Iris pigment epithelial cell (primary cell): Measurements from ENCODE around the gene INPP4A.
A peak's percentile ranks its signal among the peaks of the same experiment; 100 is the strongest.
"Not testable (repeated sequence)": the region's sequence is repeated elsewhere in the genome, so short reads cannot be mapped to it uniquely, and the experiment has no call there.

Experiments
- DNase-seq: peaks from one replicate; pipeline ENCODE4 v3.0.0-alpha.2; 2011; ENCODE audit warnings: low read depth

Gene INPP4A

DNA sequence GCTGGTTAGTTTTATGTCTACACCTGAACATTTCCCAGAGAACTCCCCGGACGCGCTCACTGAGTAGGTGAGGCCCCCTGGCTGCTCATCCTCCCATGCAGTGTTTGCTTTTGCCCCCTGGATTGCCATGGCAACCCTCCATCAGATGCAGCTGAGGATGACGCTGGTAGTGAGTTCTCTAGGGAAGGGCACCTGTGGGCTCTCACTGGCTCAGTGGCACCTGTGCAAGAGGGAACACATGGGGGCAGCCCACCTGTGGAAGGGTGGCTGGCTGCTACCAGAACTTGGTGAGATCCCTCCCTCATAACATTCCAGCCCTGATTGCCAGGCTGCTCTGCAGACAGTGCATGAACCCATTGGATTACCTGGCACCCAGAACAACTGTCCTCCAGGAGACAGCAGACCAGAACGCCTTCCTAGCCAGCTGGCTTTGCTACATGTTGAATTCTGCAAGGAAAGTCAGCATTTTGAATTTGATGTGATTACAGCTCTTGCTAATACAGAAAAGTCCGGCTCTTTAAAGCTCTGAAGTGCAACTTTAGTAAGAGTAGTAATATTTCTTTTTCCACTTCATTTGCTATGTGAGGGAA lies 142.0 kb downstream of the INPP4A start:
- DNase-seq = no peak

DNA sequence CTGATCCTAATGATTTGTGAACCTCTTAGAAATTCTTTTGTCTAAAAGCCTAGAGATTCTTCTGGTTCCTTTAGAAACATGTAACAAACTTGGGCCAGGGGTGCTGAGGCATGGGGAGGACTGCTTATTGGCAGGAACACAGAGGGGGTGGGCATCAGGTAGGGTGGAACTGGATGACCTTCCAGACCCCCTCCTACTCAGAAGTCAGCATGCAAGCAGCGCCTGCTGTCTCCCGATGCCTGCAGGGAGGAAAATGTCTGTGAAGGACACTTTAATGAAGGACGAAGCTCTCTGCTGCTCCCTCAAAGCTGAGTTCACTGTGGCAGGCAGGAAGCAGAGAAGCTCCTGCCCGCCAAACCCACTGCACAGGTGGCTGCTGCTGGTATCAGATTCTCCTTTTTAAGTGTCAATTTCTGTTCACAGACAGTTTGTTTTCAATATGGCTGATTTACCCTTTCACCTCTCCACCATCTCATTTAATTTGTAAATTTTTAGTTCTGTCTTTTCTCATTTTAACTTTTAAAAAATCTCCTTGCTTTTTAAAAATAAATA lies 144.3 kb downstream of the INPP4A start:
- no peak for DNase-seq

- DNase-seq = no peak
Measured at GRCh38 chr2:98589489-98589888, 144.8 kb downstream of the INPP4A start.

DNA sequence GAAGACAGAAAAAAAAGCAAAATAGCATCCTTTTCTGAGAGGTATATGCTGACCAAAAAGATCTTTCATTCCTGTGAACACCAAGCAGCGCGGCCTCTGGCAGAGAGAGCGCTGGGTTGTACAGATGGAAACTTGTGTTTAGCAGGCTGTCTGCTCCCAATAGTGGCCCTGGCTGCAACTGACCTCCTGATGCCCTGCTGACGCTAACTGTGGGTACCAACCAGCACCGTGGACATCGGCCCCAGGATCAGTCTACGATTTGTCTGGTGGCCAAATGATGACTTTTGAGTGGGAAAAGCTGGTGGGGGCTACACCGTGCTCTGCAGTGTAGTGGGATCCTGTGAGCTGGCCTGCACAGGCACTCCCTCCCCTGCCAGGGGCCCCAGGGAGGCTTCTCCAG lies 147.9 kb downstream of the INPP4A start:
- DNase-seq = no peak

- not testable (repeated sequence) for DNase-seq
Measured at GRCh38 chr2:98594665-98595064, 150.0 kb downstream of the INPP4A start.

- DNase-seq = peak; percentile 75
Measured at GRCh38 chr2:98598781-98599428, 154.2 kb downstream of the INPP4A start.

DNA sequence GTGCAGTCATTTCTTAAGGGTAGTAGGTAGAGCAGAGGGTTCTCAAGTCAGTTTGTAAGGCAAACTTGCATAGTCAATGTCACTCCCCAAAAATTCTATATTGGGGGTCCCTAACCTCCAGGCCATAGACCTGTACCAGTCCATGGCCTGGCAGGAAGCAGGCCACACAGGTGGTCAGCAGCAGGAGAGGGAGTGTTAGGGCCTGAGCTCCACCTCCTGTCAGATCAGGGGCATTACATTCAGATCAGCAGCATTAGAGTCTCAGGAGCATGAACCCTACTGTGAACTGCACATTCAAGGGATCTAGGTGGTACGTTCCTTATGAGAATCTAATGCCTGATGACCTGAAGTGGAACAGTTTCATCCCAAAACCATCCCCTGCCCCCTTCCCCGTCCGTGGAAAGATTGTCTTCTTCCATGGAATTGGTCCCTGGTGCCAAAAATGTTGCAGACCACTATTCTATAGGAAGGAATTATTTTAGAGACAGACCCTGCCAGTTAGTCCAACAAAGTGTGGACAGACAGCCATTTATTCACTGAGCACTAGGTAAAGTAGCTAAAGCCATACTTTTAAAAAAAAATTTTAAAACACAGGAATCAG lies 157.0 kb downstream of the INPP4A start:
- DNase-seq = peak; percentile 55

GRCh38 chr2:98604547-98604946 lies 159.9 kb downstream of the INPP4A start:
- no peak for DNase-seq

DNA sequence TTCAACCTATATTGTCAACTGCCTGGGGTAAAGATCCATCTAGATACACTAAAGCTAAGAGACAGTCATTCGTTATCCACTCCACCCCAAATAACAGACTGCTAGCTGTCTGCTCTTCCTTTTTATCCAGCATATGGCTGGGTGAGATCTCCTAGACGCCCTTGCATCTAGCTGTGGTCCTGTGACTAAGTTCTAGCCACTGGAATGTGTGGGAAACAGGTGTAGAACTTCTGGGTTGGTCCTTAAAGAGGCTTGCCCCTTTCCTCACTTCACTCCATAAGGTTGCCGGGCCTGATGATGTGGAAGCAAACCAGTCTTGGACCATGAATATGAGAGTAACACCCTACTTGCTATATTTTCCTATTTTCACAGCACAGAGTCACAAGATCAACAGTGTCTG lies 160.4 kb downstream of the INPP4A start:
- no peak for DNase-seq

DNA sequence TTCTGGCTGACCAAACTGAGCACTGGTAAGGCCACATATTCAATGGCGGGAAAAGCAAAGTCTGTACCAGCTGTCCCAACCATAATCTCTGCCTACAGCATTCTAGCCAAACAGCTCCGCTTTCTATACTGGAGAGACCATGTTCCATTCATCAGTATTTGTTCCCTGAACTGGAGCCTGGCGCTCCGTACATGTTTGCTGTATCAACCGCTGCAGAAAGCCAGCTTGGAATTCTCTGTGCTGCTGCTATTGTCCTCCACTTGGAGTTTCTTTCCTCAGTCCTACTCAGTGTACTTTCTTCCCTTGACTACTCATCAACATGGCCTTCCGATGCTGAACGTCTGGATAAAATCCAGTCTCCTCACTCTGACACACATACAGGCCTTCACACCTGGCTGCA lies 161.8 kb downstream of the INPP4A start:
- no peak for DNase-seq

DNA sequence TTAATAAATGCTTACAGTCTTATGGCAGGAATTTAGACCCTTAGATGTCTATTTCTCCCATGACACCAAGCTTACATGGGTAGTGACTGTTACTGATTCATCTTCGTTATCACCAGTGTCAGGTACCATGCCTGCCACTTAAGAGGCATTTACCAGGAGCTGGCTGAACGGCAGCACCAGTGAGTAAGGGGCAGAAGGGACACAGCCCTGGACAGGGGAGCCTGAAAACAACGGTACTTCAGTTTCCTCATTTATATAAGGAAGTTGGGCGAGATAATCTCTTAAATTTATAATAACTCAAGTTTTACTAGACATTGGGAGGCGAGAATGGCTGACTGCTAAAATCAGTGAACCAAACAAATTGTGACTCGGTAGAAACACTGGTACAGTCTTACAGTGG lies 162.4 kb downstream of the INPP4A start:
- no peak for DNase-seq

GRCh38 chr2:98607741-98608115 lies 163.1 kb downstream of the INPP4A start:
- peak; percentile 20 for DNase-seq

DNA sequence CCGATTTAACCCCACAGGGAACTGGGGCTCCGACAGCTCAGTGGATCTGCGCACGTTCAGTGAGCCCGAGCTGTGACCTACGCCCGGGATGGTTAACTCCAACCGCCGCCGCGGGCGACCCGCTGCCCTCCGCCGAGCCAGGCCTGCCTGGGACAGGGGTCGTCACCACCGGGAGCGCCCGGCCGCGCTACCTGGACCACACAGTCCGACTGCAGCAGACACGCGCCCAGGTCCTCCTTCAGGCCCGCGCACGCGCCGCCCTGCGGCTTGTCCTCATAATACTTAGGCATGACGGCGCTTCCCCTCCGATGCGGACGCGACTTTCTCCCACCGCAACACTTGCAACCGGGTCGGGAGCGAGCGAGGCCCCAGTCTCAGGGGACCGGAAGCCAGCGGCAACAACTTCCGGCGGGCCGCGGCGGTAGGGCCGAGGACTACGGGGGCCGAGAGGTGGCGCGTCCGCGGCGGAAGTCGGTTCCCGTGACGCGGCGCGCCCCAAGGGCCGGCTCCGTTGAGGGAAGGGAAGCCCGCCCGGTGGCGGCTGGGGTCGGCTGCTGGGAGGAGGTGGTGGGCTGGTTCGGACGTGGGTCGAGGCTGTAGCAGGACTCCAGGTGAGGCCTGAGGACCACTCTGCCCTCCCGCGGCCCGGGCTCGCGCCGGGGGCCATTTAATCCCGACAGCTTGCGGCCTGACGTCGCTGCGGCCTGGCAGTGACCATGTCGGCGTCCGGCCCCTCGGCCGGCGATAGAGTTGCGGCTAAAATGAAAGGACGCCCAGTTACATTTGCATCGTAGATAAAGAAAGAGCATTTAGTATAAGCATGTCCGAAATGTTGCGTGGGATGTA lies 163.7 kb downstream of the INPP4A start, which contains the start of the genes COA5 and UNC50:
COA5 (minus strand) TSS at position 397 of the 846 bp plus-strand sequence; CDS start at position 290, 107 bp downstream.
UNC50 (plus strand) TSS at position 474 of the 846 bp plus-strand sequence. CDS start 1,171 bp downstream, outside the sequence.
- peak; percentile 92 for DNase-seq

DNA sequence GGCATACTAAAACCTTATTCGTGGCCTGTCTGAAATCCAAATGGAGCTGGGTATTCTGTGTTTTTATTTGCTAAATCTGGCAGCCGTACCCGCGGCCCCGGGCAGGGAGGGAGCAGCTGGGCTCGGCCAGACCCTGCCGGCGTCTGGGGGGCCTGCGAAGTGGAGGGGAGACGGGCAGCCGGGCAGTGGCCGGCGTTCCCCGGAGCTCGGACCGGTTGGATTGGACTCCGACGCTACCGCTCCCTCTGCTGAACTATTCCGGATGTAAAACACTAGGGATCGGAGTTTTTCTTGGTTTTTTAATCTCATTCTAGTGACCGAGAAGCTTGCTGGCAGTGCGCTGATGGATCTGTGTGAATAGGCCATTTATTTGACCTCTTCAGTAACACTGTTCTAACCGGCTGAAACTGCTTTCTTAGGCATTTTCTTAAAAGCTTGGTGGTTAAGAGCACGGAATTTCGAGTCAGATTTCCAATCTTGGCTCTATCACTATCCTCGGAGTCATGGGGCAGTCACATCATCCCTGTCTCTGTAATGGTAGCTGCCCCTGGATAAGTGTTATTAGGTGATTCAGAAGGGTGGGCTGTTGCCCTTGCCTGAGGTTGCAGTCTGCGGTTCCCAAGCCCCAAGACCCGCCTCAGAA lies 164.4 kb downstream of the INPP4A start:
- peak; percentile 67 for DNase-seq

DNA sequence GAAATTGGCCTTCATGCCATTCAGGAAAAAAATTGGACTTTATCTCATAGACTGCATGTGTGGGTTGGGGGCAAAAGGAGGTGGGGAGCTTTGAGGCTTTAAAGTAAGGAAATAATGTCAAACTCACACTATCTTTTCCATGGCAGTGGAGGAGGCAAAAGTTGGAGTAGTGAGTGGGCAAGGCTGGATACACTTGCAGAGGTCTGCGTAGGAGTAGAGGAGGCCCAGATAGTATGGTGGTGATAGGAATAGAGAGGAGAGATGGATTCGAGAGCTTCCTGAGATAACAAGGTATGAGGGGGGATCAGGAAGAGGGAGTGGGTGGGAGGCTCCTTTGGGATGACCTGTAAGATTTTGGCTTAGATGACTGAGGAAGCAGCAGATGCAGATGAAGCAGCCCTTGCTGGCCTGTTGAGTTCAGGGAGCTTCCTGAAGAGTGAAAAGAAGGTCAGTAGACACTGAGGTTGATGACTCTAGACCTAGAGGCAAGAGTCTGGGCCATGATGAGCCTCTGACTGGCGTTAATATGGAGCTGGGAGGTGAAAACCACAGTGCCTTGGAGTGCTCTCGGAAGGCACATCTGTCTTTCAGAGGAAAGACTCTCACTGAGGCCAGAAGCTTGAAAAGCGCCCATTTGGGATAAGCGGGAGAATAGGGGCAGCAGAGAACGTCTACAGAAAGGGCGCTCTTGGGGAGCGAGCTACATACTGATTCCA lies 169.5 kb downstream of the INPP4A start:
- DNase-seq = no peak

- no peak for DNase-seq
Measured at GRCh38 chr2:98615481-98615880, 170.8 kb downstream of the INPP4A start.

DNA sequence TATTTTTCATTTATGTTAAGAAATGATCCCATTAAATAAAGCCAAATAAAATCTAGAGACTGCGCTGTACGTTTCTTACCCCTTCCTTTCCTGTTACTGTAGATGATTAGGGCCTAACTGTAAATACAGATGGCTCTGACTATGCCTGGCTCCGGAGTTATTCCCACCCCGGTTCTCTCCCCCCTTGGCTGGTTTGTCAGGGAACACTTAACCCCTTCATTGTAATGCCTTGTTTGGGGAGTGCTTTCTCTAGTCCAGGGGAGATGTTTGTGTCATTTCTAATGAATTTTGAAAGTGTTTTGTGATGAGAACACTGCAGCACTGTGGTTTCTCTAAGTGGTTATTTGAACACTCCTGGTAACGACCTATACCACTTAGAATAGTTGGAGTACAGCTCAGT lies 172.5 kb downstream of the INPP4A start:
- no peak for DNase-seq

GRCh38 chr2:98623657-98624056 lies 179.0 kb downstream of the INPP4A start:
- peak; percentile 69 for DNase-seq

DNA sequence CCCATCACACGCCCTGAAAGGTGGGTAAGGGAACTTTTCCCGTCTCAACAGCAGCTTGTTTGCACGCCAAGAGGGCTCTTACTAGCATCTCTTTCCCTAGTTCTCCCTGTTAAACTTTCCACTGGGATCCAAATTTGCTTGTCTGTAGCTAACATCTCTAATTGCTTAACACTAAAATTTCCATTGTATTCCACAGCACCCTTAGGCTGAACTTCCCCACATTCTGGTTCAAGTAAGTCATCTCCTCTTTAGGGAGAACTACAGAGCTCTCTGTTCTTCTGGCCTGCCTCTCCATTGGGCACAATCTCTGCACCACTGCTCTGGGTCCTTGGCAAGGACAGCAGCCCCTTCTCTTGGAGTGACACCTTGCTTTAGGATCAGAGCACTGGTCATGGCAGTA lies 187.7 kb downstream of the INPP4A start:
- DNase-seq = no peak

GRCh38 chr2:98634406-98635092 lies 189.9 kb downstream of the INPP4A start:
- DNase-seq = peak; percentile 15
